Activated CD4-positive, alpha-beta memory T cell treated with anti-CD3 and anti-CD28 coated beads for 36 hours (primary cell): ENCODE data around the gene MDM1. TPM values are rescaled to one million over a fixed set of nuclear protein-coding genes. Genes with fewer than 3 reads are reported as not detected.

Experiments used
- CTCF ChIA-PET: fragments of 350-600 bp; sonication (Branson Sonifier 250); formaldehyde crosslinking; loops from one replicate; lab custom pipeline; 2021; ENCODE audit warnings: antibody characterized with exemption, inconsistent platforms; lab: Charles Lee
- POLR2A ChIA-PET: fragments of 350-600 bp; sonication (Branson Sonifier 250); formaldehyde crosslinking; loops from one replicate; lab custom pipeline; 2021; ENCODE audit warnings: antibody characterized with exemption; lab: Charles Lee
- DNase-seq: peaks from one replicate; pipeline ENCODE4 v3.0.0-alpha.2; 2020
- H3K27ac Mint-ChIP-seq: one replicate; pipeline ENCODE4 v1.8.0; 2021; ENCODE audit warnings: mixed read lengths
- H3K27me3 Mint-ChIP-seq: one replicate; pipeline ENCODE4 v1.8.0; 2021; ENCODE audit warnings: mixed read lengths
- H3K36me3 Mint-ChIP-seq: one replicate; pipeline ENCODE4 v1.8.0; 2021; ENCODE audit warnings: mixed read lengths
- H3K4me1 Mint-ChIP-seq: one replicate; pipeline ENCODE4 v1.8.0; 2021; ENCODE audit warnings: low read depth, mixed read lengths
- H3K4me3 Mint-ChIP-seq: one replicate; pipeline ENCODE4 v1.8.0; 2021; ENCODE audit warnings: mild to moderate bottlenecking, mixed read lengths
- H3K9me3 Mint-ChIP-seq: one replicate; pipeline ENCODE4 v1.8.0; 2021; ENCODE audit warnings: mixed read lengths
- intact Hi-C: fragments of 100-400 bp; cut with micrococcal nuclease; formaldehyde crosslinking; loops from one replicate; pipeline ENCODE4 v1.15.1; 2023
- total RNA-seq, 2 experiments: library from RNA; stranded (reverse); gene quantifications; one replicate each; pipeline ENCODE4 v1.2.3, GENCODE V29; 2021

The MDM1 gene
- total RNA-seq, 2 experiments from 2014 or later, result 13.8 to 15.6 TPM

DNA sequence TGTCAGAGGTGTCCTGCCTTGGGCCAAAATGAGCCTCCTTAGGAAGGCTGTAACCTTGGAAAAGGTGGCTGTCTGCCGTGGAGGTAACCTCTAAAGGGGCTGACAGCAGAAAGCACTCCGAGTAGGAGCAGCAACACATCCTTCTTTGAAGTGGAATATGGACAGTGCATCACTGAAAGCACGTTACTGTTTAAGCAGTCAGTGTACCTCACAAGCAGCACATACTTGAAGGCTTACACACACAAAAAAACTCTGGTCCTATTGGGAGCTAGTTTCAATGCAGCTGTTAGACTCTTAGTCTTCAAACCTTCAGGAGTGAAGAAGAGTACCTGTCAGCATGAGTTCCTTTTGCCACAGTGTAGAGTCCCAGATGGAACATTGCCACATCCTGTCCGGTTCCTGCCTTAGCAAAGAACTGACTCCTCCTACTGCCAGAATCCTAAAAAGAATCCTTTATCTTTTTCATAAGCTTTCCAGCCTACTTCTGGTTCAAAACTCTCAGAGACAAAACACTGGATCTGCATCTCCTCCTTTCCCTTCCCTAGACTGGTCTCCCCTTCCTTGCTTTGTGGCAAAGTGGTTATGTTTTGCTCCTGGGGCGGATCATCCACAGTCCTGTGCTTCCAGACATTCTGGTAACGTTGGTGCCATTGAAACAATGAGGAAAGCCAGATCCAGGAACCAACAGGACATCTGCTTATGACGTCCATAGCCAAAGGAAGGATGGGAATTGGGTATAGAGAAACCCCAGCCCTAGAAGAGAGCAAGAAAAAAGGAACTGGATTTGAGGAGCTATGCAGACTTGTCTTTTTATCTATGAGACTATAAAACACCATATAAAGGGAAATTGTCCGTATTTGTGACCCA lies 8.5 kb upstream of the MDM1 start:
- intact Hi-C loops, result no loop called here
- H3K27me3 Mint-ChIP-seq, result peaks cover 5% of the 10 kb centered on the region
- H3K9me3 Mint-ChIP-seq, result no peaks in the 10 kb centered on the region
- H3K36me3 Mint-ChIP-seq, result no peaks in the 10 kb centered on the region
- POLR2A ChIA-PET, result no interaction called here
- DNase-seq, result no peak
- no peak overlapping the region for H3K4me3 Mint-ChIP-seq
- peaks cover 1% of the 10 kb centered on the region for H3K4me1 Mint-ChIP-seq
- no peak overlapping the region for H3K27ac Mint-ChIP-seq
- CTCF ChIA-PET, result no interaction called here

DNA sequence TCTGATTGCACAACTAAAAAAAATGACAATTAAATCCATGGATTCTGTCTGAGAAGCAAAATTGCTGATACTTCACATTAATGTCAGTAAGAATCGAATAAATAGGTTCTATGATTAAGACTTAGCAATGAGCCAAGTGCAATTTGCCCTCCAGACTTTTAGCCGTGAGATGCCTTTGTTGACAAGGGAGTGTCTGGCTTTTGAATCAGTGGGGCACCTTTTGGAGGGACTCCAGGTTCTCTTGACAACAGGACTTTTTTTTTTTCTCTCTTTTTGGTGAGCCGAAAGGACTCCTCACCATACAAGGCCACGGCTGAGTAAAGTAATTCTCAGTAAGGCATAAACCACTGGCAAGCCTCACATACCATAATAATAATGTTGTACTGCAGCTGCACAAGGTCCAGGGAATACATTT lies 4.7 kb upstream of the MDM1 start:
- H3K4me1 Mint-ChIP-seq, result peaks cover 18% of the 10 kb centered on the region
- POLR2A ChIA-PET, result interaction anchor here (0.5 kb wide), 1 partner anchor 9 kb away, joined by 3 read pairs; no protein-coding TSS in a partner anchor
- CTCF ChIA-PET, result interaction anchor here (0.9 kb wide), 2 partner anchors 12 to 20 kb away, joined by 3 read pairs; no protein-coding TSS in a partner anchor

DNA sequence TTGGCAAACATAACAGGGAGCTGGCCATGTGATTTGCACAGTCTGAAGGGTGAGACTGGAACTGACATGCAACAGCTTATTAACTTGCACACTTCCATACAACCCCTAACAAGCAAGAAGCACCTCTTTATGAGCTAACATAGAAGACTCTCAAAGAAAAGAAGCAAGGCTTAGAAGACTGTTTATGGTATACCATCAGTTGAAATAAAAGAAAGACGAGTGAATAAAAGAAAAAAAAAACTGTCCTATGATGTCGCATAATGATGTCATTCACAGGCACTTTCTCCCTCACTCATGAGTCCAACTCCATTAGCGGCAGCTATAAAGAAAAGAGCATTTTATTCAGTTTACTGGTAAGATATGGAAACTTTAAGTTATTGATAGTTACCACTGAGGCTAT lies 3.3 kb upstream of the MDM1 start:
- no peak overlapping the region for H3K4me3 Mint-ChIP-seq
- POLR2A ChIA-PET, result no interaction called here
- H3K27ac Mint-ChIP-seq, result no peak overlapping the region
- peaks cover 4% of the 10 kb centered on the region for H3K27me3 Mint-ChIP-seq
- no peaks in the 10 kb centered on the region for H3K9me3 Mint-ChIP-seq
- no peaks in the 10 kb centered on the region for H3K36me3 Mint-ChIP-seq
- intact Hi-C loops, result no loop called here
- DNase-seq, result no peak
- CTCF ChIA-PET, result interaction anchor here (1.0 to 2.2 kb wide), 2 partner anchors 14 to 113 kb away, joined by 3 to 8 read pairs; no protein-coding TSS in a partner anchor
- H3K4me1 Mint-ChIP-seq, result peaks cover 27% of the 10 kb centered on the region

More for the DNA sequence above, 4.7 kb upstream of the MDM1 start:
- intact Hi-C loops, result no loop called here
- Mint-ChIP-seq H3K9me3 (no peaks in the 10 kb centered on the region), H3K27ac (no peak overlapping the region), H3K36me3 (no peaks in the 10 kb centered on the region), H3K27me3 (peaks cover 4% of the 10 kb centered on the region), H3K4me3 (no peak overlapping the region)
- no peak for DNase-seq

DNA sequence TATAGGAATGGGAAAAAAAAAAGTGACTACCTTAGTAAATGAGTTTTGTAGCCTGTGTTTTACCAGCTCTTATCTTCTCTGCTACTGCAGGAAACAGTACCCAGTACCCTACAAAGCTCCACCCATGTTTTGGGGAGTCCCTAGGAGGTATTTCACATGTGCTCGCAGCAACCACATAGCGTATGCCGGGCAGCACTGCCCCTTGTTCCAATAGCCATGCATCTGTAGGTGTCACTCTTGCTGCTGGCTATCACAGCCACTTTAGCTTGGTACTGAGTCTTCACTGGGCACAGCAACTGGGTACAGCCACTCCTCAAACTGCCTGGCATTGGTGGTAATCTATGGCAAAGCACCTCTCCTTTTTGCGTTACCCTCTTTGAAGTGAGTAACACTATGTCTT lies 2.0 kb upstream of the MDM1 start:
- intact Hi-C loops, result loop anchor here (5.0 kb wide), 1 partner anchor 292 kb away; no protein-coding TSS in a partner anchor
- Mint-ChIP-seq H3K27ac (no peak overlapping the region), H3K4me1 (peaks cover 31% of the 10 kb centered on the region), H3K27me3 (peaks cover 4% of the 10 kb centered on the region), H3K9me3 (no peaks in the 10 kb centered on the region), H3K36me3 (no peaks in the 10 kb centered on the region), H3K4me3 (no peak overlapping the region)
- peak; percentile 47 for DNase-seq
- ChIA-PET CTCF (interaction anchor here (0.6 to 2.2 kb wide), 7 partner anchors 18 to 293 kb away, joined by 3 to 8 read pairs (median 5); no protein-coding TSS in a partner anchor), POLR2A (interaction anchor here (0.6 kb wide), 1 partner anchor 121 kb away, joined by 4 read pairs; no protein-coding TSS in a partner anchor)

DNA sequence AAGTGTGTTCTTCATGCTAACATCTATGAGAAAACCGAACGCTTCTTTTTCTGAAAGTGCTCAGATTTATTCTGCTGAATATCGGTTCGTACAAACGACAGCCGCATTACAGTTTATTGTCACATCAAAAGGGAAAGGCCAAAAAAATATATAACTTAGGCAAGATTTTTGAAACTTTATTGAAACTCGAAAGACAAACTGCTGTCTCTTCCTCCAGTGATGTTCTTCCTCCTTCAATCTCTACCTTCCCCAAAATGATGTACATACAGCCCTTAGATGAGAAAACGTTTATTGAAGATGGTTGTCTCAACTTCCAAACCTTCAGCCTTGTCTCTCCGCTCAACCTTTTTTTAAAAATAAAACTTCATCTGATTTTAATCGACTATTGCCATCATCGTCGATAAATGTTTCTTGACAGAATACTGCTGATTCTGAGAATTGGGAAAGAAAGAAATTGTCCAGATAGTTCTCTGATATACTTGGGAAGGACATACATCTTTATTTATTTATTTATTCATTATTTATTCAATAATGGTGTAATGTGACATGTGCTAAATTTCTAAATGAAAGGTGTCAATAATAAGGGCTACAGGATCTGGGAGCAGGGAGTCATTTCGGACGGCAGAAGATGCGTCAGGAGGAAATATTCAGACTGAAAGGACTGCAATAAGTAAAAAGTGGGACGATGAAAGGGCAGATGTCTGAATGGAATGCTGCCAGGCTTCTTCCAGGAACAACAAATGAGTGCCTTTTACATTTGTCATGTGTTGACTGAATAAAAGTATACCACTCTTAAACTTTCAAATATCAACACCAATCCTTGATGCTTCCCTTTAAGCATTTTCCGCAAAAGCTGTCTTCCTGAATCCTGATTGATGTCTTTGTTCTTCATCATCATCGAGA lies 817 bp upstream of the MDM1 start:
- H3K27ac Mint-ChIP-seq, result peak overlapping the region; percentile 71
- no peaks in the 10 kb centered on the region for H3K36me3 Mint-ChIP-seq
- peaks cover 2% of the 10 kb centered on the region for H3K27me3 Mint-ChIP-seq
- peaks cover 31% of the 10 kb centered on the region for H3K4me1 Mint-ChIP-seq
- intact Hi-C loops, result loop anchor here (1.0 to 5.0 kb wide), 7 partner anchors 32 to 475 kb away; partner anchors contain the start of genes MDM2, NUP107, RAP1B and SLC35E3
- H3K9me3 Mint-ChIP-seq, result no peaks in the 10 kb centered on the region
- CTCF ChIA-PET, result interaction anchor here (1.0 to 3.7 kb wide), 4 partner anchors 110 to 292 kb away, joined by 4 to 16 read pairs (median 6); no protein-coding TSS in a partner anchor
- no peak for DNase-seq
- peak overlapping the region; percentile 85 for H3K4me3 Mint-ChIP-seq
- POLR2A ChIA-PET, result interaction anchor here (1.2 to 1.6 kb wide), 2 partner anchors 41 to 111 kb away, joined by 3 to 4 read pairs; no protein-coding TSS in a partner anchor

DNA sequence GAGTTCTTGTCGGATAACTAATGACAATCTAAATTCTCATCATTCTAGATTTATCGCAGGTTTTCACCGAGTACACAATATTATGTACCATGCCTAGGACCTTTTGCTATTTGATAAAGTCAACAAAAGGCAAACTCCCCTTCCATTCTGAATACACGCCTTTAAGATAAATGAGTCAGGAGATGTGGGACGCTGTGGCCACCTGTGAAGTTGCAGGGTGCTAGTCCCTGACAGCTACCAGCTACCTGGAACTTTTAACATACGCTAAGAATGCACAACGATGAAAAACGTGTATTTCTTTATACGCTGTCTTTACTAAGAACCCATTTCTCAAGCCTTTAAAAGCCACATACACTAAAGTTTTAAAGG lies 678 bp downstream of the MDM1 start:
- intact Hi-C loops, result loop anchor here (5.0 kb wide), 1 partner anchor 289 kb away; no protein-coding TSS in a partner anchor
- H3K27ac Mint-ChIP-seq, result no peak overlapping the region
- H3K27me3 Mint-ChIP-seq, result peaks cover 2% of the 10 kb centered on the region

DNA sequence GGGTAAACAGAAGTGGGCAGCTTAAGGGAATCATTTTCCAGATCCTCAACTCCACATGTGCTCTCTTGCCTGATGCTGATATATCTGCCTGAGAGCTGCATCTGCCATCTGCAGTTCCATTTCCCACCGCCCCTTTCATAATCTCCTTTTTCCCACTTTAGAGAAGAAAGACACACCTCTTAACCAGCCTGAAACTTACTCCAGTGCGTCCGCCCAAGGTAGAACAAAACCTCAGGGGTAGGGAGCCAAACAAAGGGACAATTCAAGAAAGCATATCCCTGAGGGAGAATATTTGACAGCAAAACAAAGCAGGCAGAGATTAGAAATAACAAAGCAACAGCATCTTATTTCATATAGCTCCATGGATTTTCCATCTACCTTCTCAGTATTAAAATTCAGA lies 4.3 kb downstream of the MDM1 start:
- ChIA-PET POLR2A (no interaction called here), CTCF (interaction anchor here (1.5 to 3.0 kb wide), 3 partner anchors 11 to 287 kb away, joined by 6 to 18 read pairs (median 10); no protein-coding TSS in a partner anchor)
- H3K27me3 Mint-ChIP-seq, result no peaks in the 10 kb centered on the region
- H3K4me3 Mint-ChIP-seq, result no peak overlapping the region
- H3K27ac Mint-ChIP-seq, result no peak overlapping the region
- H3K9me3 Mint-ChIP-seq, result no peaks in the 10 kb centered on the region
- peaks cover 15% of the 10 kb centered on the region for H3K36me3 Mint-ChIP-seq
- intact Hi-C loops, result no loop called here
- peaks cover 20% of the 10 kb centered on the region for H3K4me1 Mint-ChIP-seq
- DNase-seq, result no peak

More for the DNA sequence above, 678 bp downstream of the MDM1 start:
- DNase-seq, result peak; percentile 36
- POLR2A ChIA-PET, result interaction anchor here (0.6 to 1.6 kb wide), 6 partner anchors 11 to 279 kb away, joined by 3 to 4 read pairs (median 3); partner anchors contain the start of gene RAP1B
- no peaks in the 10 kb centered on the region for H3K9me3 Mint-ChIP-seq
- H3K4me3 Mint-ChIP-seq, result peak overlapping the region; percentile 85
- CTCF ChIA-PET, result interaction anchor here (0.8 to 3.7 kb wide), 6 partner anchors 14 to 291 kb away, joined by 3 to 16 read pairs (median 4); no protein-coding TSS in a partner anchor
- no peaks in the 10 kb centered on the region for H3K36me3 Mint-ChIP-seq
- H3K4me1 Mint-ChIP-seq, result peaks cover 31% of the 10 kb centered on the region

DNA sequence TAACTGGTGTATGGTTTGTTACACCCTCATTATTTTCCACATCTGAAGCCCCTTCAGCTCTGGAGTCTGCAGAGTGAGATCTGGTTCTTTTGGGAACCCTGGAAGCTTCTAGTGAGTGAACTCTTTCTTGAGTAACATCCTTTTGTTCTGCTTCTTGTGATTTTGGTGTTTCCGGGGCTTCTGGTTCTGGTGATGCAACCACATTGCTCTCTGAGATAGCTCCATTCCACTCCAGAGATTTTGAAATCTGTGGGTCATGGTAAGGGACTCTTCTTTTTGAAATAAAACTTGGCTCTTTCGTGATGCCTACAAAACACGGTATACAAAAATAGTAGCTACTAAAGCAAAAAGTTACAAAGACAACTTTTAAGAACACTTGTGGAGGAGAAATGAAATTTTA lies 5.4 kb downstream of the MDM1 start:
- Mint-ChIP-seq H3K27me3 (no peaks in the 10 kb centered on the region), H3K4me1 (peaks cover 16% of the 10 kb centered on the region), H3K27ac (no peak overlapping the region), H3K9me3 (no peaks in the 10 kb centered on the region), H3K36me3 (peaks cover 17% of the 10 kb centered on the region), H3K4me3 (no peak overlapping the region)
- CTCF ChIA-PET, result interaction anchor here (1.3 to 3.0 kb wide), 4 partner anchors 9 to 286 kb away, joined by 4 to 18 read pairs (median 8); no protein-coding TSS in a partner anchor
- DNase-seq, result no peak
- intact Hi-C loops, result no loop called here
- POLR2A ChIA-PET, result no interaction called here

DNA sequence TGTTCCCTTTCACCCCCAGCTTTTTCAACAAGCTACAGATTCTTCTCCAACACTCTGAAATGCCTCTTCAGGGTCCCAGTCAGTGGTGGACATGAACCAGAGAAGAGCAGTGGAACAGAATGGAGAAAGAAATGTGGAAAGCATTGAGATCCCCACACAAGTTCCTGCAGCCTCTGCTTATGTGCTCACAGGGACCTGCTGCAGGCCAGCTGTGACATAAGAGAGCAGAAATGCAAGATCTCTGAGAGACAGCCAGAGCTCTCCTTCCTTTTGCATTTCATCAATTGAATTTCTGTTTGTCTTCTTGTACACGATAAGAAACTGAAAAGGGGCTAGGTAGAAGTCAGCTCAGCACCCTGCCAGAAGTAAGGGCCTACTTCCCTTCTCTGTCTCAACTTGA lies 6.2 kb downstream of the MDM1 start:
- Mint-ChIP-seq H3K4me3 (no peak overlapping the region), H3K27ac (no peak overlapping the region), H3K4me1 (peaks cover 10% of the 10 kb centered on the region), H3K36me3 (peaks cover 17% of the 10 kb centered on the region), H3K9me3 (no peaks in the 10 kb centered on the region), H3K27me3 (no peaks in the 10 kb centered on the region)
- ChIA-PET POLR2A (no interaction called here), CTCF (interaction anchor here (3.0 kb wide), 1 partner anchor 9 kb away, joined by 18 read pairs; no protein-coding TSS in a partner anchor)
- DNase-seq, result no peak
- intact Hi-C loops, result no loop called here

DNA sequence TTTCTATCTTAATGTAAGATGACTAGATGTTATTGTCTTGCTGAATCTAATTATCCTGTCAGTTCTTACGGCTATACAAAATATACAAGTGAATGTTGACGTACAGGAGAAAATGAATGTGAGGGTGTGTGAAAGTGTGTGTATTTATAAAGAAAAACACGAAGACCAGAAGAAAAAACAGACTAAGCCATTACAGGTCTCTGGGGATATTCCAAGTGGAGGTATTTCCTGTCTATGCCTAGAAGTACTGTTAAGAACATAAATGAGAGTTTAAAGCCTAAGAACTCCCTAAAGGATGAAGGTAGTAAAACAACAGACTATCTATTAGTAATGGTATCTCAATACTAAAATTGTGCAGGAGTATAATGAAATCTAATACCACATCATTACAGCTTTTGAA lies 7.6 kb downstream of the MDM1 start:
- intact Hi-C loops, result no loop called here
- POLR2A ChIA-PET, result no interaction called here
- no peaks in the 10 kb centered on the region for H3K27me3 Mint-ChIP-seq

DNA sequence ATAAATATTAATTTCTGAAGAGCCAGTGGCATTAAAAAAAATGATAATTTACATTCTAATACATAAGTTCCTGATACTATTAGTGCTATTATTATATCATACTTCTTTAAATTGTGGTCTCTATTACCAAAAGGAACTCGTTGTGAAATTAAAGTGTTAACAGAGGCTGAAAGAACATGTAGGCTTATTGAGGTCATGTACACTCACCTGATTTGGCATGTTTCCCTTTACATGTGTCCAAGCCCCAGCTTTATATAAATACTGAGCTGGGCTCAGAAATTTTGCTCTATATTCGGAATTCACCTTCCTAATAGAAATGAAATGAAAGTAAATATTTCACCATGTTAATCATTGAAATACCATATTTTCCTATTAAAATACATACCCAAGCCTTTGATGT lies 11.0 kb downstream of the MDM1 start:
- no peak for DNase-seq
- no peak overlapping the region for H3K4me3 Mint-ChIP-seq
- CTCF ChIA-PET, result interaction anchor here (1.0 to 3.3 kb wide), 6 partner anchors 14 to 123 kb away, joined by 3 to 41 read pairs (median 4); partner anchors contain the start of gene IL26
- intact Hi-C loops, result no loop called here
- H3K27ac Mint-ChIP-seq, result no peak overlapping the region
- POLR2A ChIA-PET, result no interaction called here
- H3K27me3 Mint-ChIP-seq, result no peaks in the 10 kb centered on the region
- H3K4me1 Mint-ChIP-seq, result peaks cover 1% of the 10 kb centered on the region
- no peaks in the 10 kb centered on the region for H3K9me3 Mint-ChIP-seq
- peaks cover 15% of the 10 kb centered on the region for H3K36me3 Mint-ChIP-seq

More for the DNA sequence above, 7.6 kb downstream of the MDM1 start:
- DNase-seq, result no peak
- peaks cover 3% of the 10 kb centered on the region for H3K4me1 Mint-ChIP-seq
- no peak overlapping the region for H3K27ac Mint-ChIP-seq
- CTCF ChIA-PET, result interaction anchor here (0.6 to 1.6 kb wide), 2 partner anchors 102 to 629 kb away, joined by 3 to 7 read pairs; no protein-coding TSS in a partner anchor
- H3K4me3 Mint-ChIP-seq, result no peak overlapping the region
- peaks cover 17% of the 10 kb centered on the region for H3K36me3 Mint-ChIP-seq
- no peaks in the 10 kb centered on the region for H3K9me3 Mint-ChIP-seq
